Esophagus mucosa (tissue), 1 donor: ENCODE measurements around the gene SETBP1. TPM values are rescaled to one million over a fixed set of nuclear protein-coding genes. Genes with fewer than 3 reads are reported as not detected.

Experiments used
- ATAC-seq: fragments of 200-7000 bp; cut with Tn5 transposase; one replicate; pipeline ENCODE4 v1.9.1; 2020
- total RNA-seq: library from RNA; stranded (reverse); gene quantifications from one replicate; pipeline ENCODE4 v1.2.4, GENCODE V29; 2023
- donor health status: DM: yes; HTN: yes; CAD: no.

Gene SETBP1
- total RNA-seq, 1 donor from 2014 or later = 8.5 TPM

DNA sequence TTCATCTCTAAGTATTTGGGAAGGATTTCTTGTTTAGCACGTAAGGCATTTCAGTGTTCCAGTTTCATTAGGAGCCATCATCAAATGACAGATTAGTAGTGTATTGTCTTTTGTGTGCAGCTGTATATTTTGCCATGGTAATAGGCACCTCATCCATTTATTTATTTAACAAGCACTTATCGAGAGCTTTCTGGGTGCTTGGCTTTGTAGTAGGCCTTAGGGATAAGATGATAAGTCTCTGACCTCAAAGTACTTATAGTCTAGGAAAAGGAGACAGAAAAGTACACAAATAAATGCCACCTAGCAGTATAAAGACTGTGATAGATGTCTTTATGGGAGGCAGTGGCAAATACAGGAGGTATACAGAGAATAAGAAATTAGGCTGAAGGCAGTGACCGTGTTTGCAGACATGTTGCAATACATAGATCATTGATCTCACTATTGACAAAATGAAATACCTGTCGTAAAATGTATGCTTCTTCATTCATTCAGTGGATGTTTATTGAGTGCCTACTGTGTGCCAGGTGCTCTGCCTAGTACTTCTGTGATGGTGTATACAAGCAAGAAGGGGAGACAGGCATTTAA is 265.9 kb downstream of the SETBP1 start:
- no peak for ATAC-seq

- ATAC-seq = no peak
These were observed 269.3 kb downstream of the SETBP1 start for GRCh38 chr18:44949967-44950366.

DNA sequence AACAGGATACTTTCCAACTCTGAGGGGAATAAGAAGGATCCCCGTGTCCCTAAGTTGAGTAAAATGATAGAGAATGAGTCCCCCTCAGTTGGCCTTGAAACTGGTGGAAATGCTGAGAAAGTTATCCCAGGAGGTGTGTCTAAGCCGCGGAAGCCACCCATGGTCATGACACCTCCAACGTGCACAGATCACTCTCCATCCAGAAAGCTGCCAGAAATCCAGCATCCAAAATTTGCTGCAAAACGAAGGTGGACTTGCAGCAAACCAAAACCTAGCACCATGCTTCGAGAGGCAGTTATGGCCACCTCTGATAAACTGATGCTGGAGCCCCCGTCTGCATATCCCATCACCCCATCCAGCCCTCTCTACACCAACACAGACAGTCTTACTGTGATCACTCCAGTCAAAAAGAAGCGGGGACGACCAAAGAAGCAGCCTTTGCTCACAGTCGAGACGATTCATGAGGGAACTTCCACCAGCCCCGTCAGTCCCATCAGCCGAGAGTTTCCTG is 270.1 kb downstream of the SETBP1 start:
- no peak for ATAC-seq

DNA sequence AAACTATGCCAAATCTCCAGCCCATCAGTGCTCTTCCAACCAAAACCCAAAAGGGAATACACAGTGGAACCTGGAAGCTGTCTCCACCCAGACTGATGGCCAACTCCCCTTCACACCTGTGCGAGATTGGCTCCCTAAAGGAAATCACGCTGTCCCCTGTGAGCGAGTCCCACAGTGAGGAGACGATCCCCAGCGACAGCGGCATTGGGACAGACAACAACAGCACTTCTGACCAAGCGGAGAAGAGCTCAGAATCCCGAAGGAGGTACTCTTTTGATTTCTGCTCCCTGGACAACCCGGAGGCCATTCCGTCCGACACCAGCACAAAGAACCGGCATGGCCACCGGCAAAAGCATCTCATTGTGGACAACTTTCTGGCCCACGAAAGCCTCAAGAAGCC is 271.1 kb downstream of the SETBP1 start:
- ATAC-seq = no peak

DNA sequence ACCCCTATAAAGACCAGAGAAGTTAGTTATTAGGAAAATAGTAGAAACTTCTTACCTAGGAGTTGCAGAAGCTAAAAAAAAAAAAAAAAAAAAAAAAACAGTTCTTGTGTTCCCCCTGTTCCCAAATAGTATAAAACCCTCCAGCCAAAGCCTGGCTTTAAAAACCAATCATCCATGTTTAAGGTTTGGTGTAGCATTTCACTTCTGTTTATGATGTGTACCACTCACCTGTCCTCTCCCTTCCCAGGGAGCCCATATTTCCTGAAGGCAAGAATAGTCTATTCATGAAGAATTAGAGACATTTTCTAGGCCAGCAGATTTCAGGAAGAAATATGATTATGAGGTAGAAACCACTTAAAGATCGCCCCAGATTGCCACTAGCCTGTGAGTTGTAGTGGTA is 273.6 kb downstream of the SETBP1 start:
- no peak for ATAC-seq

DNA sequence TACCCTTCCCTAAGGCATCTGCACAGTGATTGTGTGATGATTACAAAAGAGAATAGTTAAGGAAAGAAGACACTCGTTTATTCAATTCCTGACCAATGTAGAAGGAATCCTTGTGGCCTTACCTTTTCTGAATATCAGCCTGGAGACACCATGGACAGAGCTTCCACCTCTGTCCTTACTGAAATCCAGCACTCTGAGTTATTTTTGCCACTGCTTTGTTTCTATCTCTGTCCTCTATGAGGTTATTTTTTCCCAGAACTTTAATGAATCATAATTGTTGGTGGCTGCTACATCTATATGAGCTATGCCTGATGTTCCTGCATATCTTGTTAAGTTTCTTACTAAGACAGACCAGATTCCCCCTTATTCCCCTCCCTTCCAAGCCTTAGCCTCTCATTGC is 275.1 kb downstream of the SETBP1 start:
- ATAC-seq = no peak

- no peak for ATAC-seq
These were observed 276.3 kb downstream of the SETBP1 start for GRCh38 chr18:44957025-44957424.

DNA sequence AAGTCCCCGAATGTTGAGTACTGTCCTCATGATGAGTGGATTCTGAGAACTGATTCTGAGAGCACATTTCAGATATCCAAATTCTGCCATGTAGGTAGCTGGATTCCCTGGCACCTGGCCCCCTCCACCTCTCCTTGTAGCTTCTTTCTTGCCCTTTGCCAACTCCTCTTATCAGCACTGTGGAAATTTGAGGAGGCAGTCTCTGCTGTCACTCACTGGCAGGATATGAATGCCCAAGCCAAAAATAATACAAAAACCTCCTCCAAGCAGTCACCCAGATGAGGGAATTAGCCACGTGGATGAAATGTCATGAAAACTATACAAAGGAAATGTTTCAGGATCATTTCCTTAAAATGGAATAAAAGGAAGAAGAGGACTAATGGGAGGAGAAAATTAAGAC is 276.8 kb downstream of the SETBP1 start:
- ATAC-seq = no peak

- no peak for ATAC-seq
These were observed 277.4 kb downstream of the SETBP1 start for GRCh38 chr18:44958040-44958439.

GRCh38 chr18:44958455-44958854 is 277.8 kb downstream of the SETBP1 start:
- ATAC-seq = peak; percentile 25

DNA sequence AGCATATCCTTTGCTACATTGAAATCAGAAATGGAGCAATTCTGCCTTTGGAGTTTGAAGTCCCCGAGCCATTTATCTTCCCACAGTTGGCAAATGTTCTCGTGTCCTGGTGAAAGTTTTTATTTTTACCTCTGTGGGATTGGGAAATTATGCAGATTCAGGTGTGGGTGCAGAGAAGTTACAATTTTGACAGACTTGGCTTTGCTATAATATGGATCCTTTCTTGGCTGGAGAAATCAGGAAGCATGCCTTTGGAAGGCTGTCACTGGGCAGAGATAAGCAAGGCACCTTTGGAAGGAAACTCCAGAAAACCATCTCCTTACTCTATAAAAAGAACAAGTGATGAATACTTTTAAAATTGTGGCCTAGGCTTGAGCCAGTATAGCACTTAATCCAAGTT is 278.3 kb downstream of the SETBP1 start:
- ATAC-seq = no peak

GRCh38 chr18:44960580-44960979 is 279.9 kb downstream of the SETBP1 start:
- no peak for ATAC-seq

- ATAC-seq = no peak
These were observed 280.8 kb downstream of the SETBP1 start for GRCh38 chr18:44961288-44961995.

GRCh38 chr18:44967599-44967998 is 286.9 kb downstream of the SETBP1 start:
- ATAC-seq = no peak

DNA sequence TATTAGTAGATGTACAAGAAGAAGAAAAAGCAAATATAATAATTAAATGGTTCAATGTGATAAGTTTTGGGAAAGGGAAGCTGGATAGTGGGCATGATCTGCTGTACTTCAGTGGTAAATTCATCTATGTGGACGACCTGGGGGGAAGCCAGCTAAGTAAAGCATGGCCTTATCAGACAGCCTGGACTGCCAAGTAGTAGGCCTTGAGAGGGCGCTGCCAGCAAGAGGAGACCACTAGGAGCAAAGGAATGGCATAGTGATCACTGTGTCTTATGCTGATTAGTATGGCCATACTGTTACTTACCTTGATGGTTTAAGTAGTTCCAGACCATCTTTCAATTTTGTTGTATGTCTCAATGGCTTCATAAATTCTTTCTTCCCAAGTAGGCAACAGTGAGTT is 287.6 kb downstream of the SETBP1 start:
- no peak for ATAC-seq

GRCh38 chr18:44969214-44969795 is 288.6 kb downstream of the SETBP1 start:
- ATAC-seq = no peak

- ATAC-seq = no peak
These were observed 292.6 kb downstream of the SETBP1 start for GRCh38 chr18:44973282-44973681.

DNA sequence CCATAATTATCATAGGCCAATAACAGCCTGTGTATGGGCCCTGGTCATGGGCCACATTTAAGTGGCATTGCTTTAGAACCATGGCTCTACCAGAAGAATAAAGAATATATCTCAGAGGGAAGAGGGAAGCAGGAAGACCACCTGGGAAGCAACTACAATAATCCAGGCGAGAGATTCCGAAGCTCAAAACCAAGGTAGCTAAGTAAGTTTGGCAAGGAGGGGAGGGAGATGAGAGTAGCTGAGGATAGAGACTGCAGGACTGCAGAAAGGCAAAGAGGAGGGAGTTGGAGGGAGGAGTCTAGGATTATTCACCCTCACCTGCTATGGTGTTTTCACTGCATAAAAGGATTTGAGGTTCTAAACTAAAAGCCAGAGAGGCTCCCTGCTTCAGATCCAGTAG is 293.5 kb downstream of the SETBP1 start:
- no peak for ATAC-seq

- ATAC-seq = no peak
These were observed 297.2 kb downstream of the SETBP1 start for GRCh38 chr18:44977856-44978255.

GRCh38 chr18:44979748-44980147 is 299.1 kb downstream of the SETBP1 start:
- ATAC-seq = no peak

DNA sequence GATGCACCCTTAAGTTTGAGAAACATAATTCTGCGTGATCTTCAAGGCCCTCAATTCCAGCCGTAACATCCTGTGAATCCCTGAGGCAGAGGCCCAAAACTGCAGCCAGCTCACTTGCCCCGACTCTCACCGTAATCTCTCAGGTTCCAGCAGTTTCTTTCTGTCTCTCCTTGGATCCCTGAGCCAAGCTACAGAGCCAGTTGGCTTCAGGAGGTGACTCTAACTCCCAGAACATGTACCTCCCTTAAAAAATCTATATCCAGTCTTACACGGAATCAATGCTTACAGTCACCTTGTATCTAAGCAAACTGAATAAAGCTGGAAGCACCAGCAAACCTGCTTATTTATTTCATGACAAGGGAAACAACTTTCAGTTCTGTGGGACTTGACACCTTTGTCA is 300.4 kb downstream of the SETBP1 start:
- no peak for ATAC-seq

DNA sequence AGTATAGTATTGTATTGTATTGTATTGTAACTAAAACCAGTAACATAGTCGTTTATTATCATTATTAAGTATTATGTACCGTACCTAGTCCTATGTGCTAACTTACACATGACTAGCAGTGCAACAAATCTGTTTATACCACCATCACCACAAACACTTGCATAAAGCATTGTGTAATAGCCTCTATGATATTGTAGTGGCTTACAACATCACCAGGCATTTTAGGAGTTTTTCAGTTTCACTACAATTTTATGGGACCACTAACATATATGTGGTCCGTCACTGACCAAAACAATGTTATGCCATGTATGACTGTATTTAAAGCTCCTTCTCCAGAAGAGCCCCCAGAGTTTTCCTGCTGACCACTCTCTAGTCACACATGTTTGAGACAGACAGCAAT is 306.2 kb downstream of the SETBP1 start:
- ATAC-seq = no peak

DNA sequence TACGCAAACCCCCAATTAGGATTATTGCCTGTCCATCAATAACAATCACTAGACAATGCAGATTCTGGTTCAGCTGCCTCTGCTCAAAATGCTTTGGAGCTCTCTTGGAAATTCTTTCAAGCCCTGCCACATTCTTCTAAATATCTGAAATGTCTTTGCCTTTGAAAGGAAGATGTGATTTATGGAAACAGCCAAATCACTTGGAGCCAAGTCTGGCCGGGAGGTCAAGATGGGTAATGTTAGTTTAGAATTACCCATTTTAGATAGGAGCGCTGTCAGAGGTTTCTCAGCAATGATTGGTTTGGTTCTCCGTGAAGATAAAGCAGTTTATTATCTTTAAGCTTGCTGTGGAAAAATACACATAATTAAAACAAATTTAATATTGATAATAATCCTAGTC is 306.7 kb downstream of the SETBP1 start:
- ATAC-seq = no peak
